ENCODE data around the gene TBXAS1. TPM values are rescaled to one million over a fixed set of nuclear protein-coding genes. Genes with fewer than 3 reads are reported as not detected.

Gene TBXAS1
- total and polyA plus RNA-seq, 2 of the 8 experiments (the other 6 are each of a cell fraction or from before 2014, with no cell fraction given), result 0.86 to 2.1 TPM

- Histone ChIP-seq H3K9ac (replicated peaks in 1 of 4; ENCODE audit: extremely low read depth in 1 of 4, low read depth in 3 of 4, low read length in 3 of 4) (no peak overlapping the region), H3K56ac (replicated peaks; ENCODE audit: insufficient read length, low read depth, low read length) (no peak overlapping the region), H3K9me3 (ENCODE audit: insufficient read depth in 2 of 2, low read depth in 1 of 2, low read length in 1 of 2) (no peaks in the 10 kb centered on the region), H2BK15ac (ENCODE audit: low read length) (no peak overlapping the region), H3K79me1 (ENCODE audit: low read depth, low read length) (no peaks in the 10 kb centered on the region), H4K8ac (ENCODE audit: extremely low read depth, insufficient read depth, low read length) (no peak overlapping the region), H3K27ac (ENCODE audit: low read depth, low read length) (no peak overlapping the region), H3K23ac (ENCODE audit: insufficient read length) (no peak overlapping the region), H2BK120ac (replicated peaks; ENCODE audit: low read depth, low read length) (no peak overlapping the region), H3K23me2 (ENCODE audit: low read depth, low read length) (0 out of 2 replicates have a peak, but pooled peaks cover 2% of the 10 kb centered on the region), H2AFZ (ENCODE audit: low read length) (no peak overlapping the region), H3K14ac (ENCODE audit: insufficient read length) (no peak overlapping the region), H2AK5ac (ENCODE audit: low read depth, low read length) (no peak overlapping the region), H3K4me1 (replicated peaks in 1 of 4; ENCODE audit: control insufficient read depth in 3 of 4, insufficient read depth in 4 of 4, low read length in 3 of 4) (no peaks in the 10 kb centered on the region), H3K4ac (replicated peaks; ENCODE audit: insufficient read length, low read depth, low read length) (no peak overlapping the region), H3K27me3 (replicated peaks in 1 of 4; ENCODE audit: control insufficient read depth in 3 of 4, extremely low read depth in 1 of 4, insufficient read depth in 3 of 4, low read length in 3 of 4) (no peaks in the 10 kb centered on the region), H3K18ac (ENCODE audit: extremely low read depth, low read length) (no peak overlapping the region), H2BK5ac (ENCODE audit: low read depth, low read length) (no peak overlapping the region), H3K4me2 (ENCODE audit: insufficient read depth in 1 of 2, low read depth in 2 of 2, low read length in 2 of 2) (no peak overlapping the region), H3K36me3 (ENCODE audit: control insufficient read depth in 2 of 4, insufficient read depth in 4 of 4, low read length in 3 of 4) (no peaks in the 10 kb centered on the region), H4K20me1 (replicated peaks in 1 of 2; ENCODE audit: control insufficient read depth in 1 of 2, insufficient read depth in 2 of 2, low read length in 2 of 2) (no peaks in the 10 kb centered on the region), H2BK12ac (ENCODE audit: low read depth, low read length) (no peak overlapping the region), H4K5ac (ENCODE audit: insufficient read length, low read depth, low read length) (no peak overlapping the region), H3K4me3 (ENCODE audit: extremely low read depth in 1 of 4, insufficient read depth in 2 of 4, low read depth in 3 of 4, low read length in 4 of 4) (no peak overlapping the region), H2BK20ac (ENCODE audit: low read length) (no peak overlapping the region), H3K79me2 (ENCODE audit: control insufficient read depth in 1 of 2, insufficient read depth in 2 of 2, low read length in 2 of 2) (no peaks in the 10 kb centered on the region), H4K91ac (replicated peaks; ENCODE audit: insufficient read length, low read length) (no peak overlapping the region)
- 94% methylated on average over 6 of the region's 6 CpGs; no CpG with 5 or more reads in 1 of the 2 experiments for WGBS, 2 experiments (ENCODE audit: extremely low coverage in 1 of 2, insufficient coverage in 1 of 2, insufficient read length in 1 of 2, insufficient replicate concordance in 2 of 2, low coverage in 1 of 2, low lambda C conversion rate in 2 of 2, missing lambda C conversion rate in 1 of 2)
- FAIRE-seq (no peak), DNase-seq (ENCODE audit: low read depth in 1 of 2, low spot score in 2 of 2) (no peak)
- TF ChIP-seq E2F6 (IDR thresholded peaks at IDR 0.05), result no peak
- ChIA-PET CTCF (ENCODE audit: partially characterized antibody) (interaction anchor here (1.3 to 11.1 kb wide), 6 partner anchors 12 to 381 kb away, joined by 5 to 122 read pairs (median 6); no protein-coding TSS in a partner anchor), POLR2A (ENCODE audit: partially characterized antibody) (interaction anchor here (1.7 kb wide), 1 partner anchor 10 kb away, joined by 6 read pairs; no protein-coding TSS in a partner anchor)
Measured at GRCh38 chr7:139999516-139999915, 170.5 kb downstream of the TBXAS1 start.

Data from H1 (cell line).